ENCODE results near the gene MAGI1. TPM values are rescaled to one million over a fixed set of nuclear protein-coding genes. Genes with fewer than 3 reads are reported as not detected.

Gene MAGI1
- polyA plus RNA-seq, 1 of the 3 experiments (the other 2 are of a cell fraction) = 10.3 TPM

GRCh38 chr3:65313666-65314065, 725.1 kb downstream of the MAGI1 start:
- no peak for DNase-seq
- ChIA-PET POLR2A (no interaction called here), CTCF (no interaction called here)
- Histone ChIP-seq H3K4me3 (ENCODE audit: low read depth in 2 of 2, low read length in 1 of 2) (no peak overlapping the region), H3K4me2 (no peak overlapping the region), H3K27ac (ENCODE audit: low read depth in 2 of 2, low read length in 1 of 2) (no peak overlapping the region), H3K9ac (no peak overlapping the region), H3F3A (replicated peaks; ENCODE audit: insufficient read depth) (no peaks in the 10 kb centered on the region), H2AFZ (ENCODE audit: low read depth) (no peak overlapping the region), H4K20me1 (ENCODE audit: insufficient read depth) (no peaks in the 10 kb centered on the region), H3K79me2 (ENCODE audit: insufficient read depth) (no peaks in the 10 kb centered on the region), H3K4me1 (ENCODE audit: control insufficient read depth in 1 of 2, insufficient read depth in 2 of 2, low read depth in 1 of 2, low read length in 1 of 2) (no peaks in the 10 kb centered on the region), H3K9me2 (no peaks in the 10 kb centered on the region), H3K9me3 (no peaks in the 10 kb centered on the region), H3K36me3 (replicated peaks in 1 of 2; ENCODE audit: control insufficient read depth in 1 of 2, insufficient read depth in 2 of 2, low read length in 1 of 2) (no peaks in the 10 kb centered on the region), H3K27me3 (ENCODE audit: insufficient read depth) (no peaks in the 10 kb centered on the region)
- TF ChIP-seq TCF12 (IDR thresholded peaks at IDR 0.05) (peak; percentile 18; the same call in 1 of the 2 replicates), CHD2 (IDR thresholded peaks at IDR 0.05; ENCODE audit: low read length, partially characterized antibody) (no peak)
- 23% methylated on average over 2 of the region's 2 CpGs for WGBS (ENCODE audit: low lambda C conversion rate)

GRCh38 chr3:65305836-65306235, 732.9 kb downstream of the MAGI1 start:
- TF ChIP-seq SIN3A (IDR thresholded peaks at IDR 0.05; ENCODE audit: borderline replicate concordance, low read depth, low read length) (no peak), GABPA (IDR thresholded peaks at IDR 0.05; ENCODE audit: low read depth) (no peak), MXI1 (IDR thresholded peaks at IDR 0.05; ENCODE audit: low read depth, low read length) (no peak), POLR2AphosphoS5 (IDR thresholded peaks at IDR 0.05; ENCODE audit: low read depth, low read length) (no peak), EP300 (IDR thresholded peaks at IDR 0.05; ENCODE audit: borderline replicate concordance in 1 of 2, low read depth in 1 of 2, low read length in 1 of 2) (no peak), MAX (IDR thresholded peaks at IDR 0.05; ENCODE audit: low read depth) (no peak)
- Histone ChIP-seq H3K4me2 (no peak overlapping the region), H3K9me3 (no peaks in the 10 kb centered on the region), H2AFZ (ENCODE audit: low read depth) (no peak overlapping the region), H3K27ac (ENCODE audit: low read depth in 2 of 2, low read length in 1 of 2) (no peak overlapping the region), H4K20me1 (ENCODE audit: insufficient read depth) (no peaks in the 10 kb centered on the region), H3K9ac (no peak overlapping the region), H3F3A (replicated peaks; ENCODE audit: insufficient read depth) (no peaks in the 10 kb centered on the region), H3K36me3 (replicated peaks in 1 of 2; ENCODE audit: control insufficient read depth in 1 of 2, insufficient read depth in 2 of 2, low read length in 1 of 2) (no peaks in the 10 kb centered on the region), H3K79me2 (ENCODE audit: insufficient read depth) (no peaks in the 10 kb centered on the region), H3K4me1 (ENCODE audit: control insufficient read depth in 1 of 2, insufficient read depth in 2 of 2, low read depth in 1 of 2, low read length in 1 of 2) (no peaks in the 10 kb centered on the region), H3K9me2 (no peaks in the 10 kb centered on the region), H3K27me3 (ENCODE audit: insufficient read depth) (no peaks in the 10 kb centered on the region), H3K4me3 (ENCODE audit: low read depth in 2 of 2, low read length in 1 of 2) (no peak overlapping the region)
- 53% methylated on average over 4 of the region's 4 CpGs for WGBS (ENCODE audit: low lambda C conversion rate)
- no peak for DNase-seq
- ChIA-PET CTCF (no interaction called here), POLR2A (no interaction called here)

Small RNA genes lying within 50 kb of the gene (small RNA-seq; reads per million reads assigned to genes)
- gene RF00019 = 0 reads per million in 7 experiments

Other genes with a start within 250 kb of the MAGI1 start
- gene SLC25A26, start 182.1 kb upstream of the MAGI1 start, polyA plus RNA-seq (2012; rRNA removed) = 31.8 and 36.3 TPM in 2 replicates

All from SK-N-SH (cell line).